Colonic mucosa (tissue), 4 donors: ENCODE measurements around the gene BMP7. TPM values are rescaled to one million over a fixed set of nuclear protein-coding genes. Genes with fewer than 3 reads are reported as not detected.

Experiments used
- DNase-seq: peaks from one replicate; pipeline ENCODE4 v3.0.0-alpha.2; 2020
- H3K27ac ChIP-seq: fragments of 200-600 bp; one replicate; pipeline ENCODE4 v1.8.0; 2021
- H3K27me3 ChIP-seq: fragments of 200-600 bp; one replicate; pipeline ENCODE4 v1.8.0; 2021
- H3K36me3 ChIP-seq: fragments of 200-600 bp; one replicate; pipeline ENCODE4 v1.8.0; 2021
- H3K4me1 ChIP-seq: fragments of 200-600 bp; one replicate; pipeline ENCODE4 v1.8.0; 2021; ENCODE audit warnings: mild to moderate bottlenecking
- H3K4me3 ChIP-seq: fragments of 200-600 bp; one replicate; pipeline ENCODE4 v1.8.0; 2021
- H3K9ac ChIP-seq, 2 donors: one replicate each; pipeline ENCODE4 v1.7.0; 2013; ENCODE audit warnings: control low read depth in 2 of 2, low read depth in 2 of 2, low read length in 2 of 2
- H3K9me3 ChIP-seq: fragments of 200-600 bp; one replicate; pipeline ENCODE4 v1.8.0; 2021
- intact Hi-C: fragments of 100-400 bp; cut with DNase I; formaldehyde crosslinking; loops from one replicate; pipeline ENCODE4 v1.14.1; 2022
- total RNA-seq, 2 donors: library from RNA; stranded (reverse); fragmentation: NEBNext Ultra II Directional in 1 of 2; extraction: Animal tissue kit (Norgen Biotek cat#: 25700) in 1 of 2; gene quantifications; one replicate each; pipeline ENCODE4 v1.2.1, GENCODE V29; 2021
- TF ChIP-seq, protein P1 (sequence below): fragments of 200-600 bp; IDR thresholded peaks from one replicate; pipeline ENCODE4 v1.8.0; 2022; ENCODE audit warnings: antibody characterized with exemption, mild to moderate bottlenecking
- donor health status: healthy.
- donor health status: DM: no; HTN: no; CAD: no.
- donor health status: DM: no; HTN: no; CAD: no.

BMP7 gene
- total RNA-seq, 2 donors from 2014 or later, result 1.3 to 3.2 TPM

DNA sequence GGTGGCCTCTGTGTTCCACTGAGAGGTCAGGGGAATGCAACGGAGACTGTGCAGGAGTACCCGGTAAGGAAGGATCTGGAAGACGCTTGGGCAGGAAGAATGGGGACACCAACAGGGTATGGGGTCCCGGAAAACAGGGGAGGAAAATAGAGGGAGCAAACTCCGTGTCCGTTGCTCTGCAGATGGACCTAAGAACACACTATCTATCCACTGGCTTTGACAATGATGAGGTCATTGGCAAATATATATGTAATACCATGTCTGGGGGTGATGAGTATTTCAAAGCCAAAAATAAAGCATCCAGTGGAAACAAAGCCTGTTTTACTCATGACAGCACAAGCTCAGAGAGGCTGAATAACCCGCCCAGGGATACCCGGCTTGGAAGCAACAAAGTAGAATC lies 80.2 kb downstream of the BMP7 start:
- TF ChIP-seq, protein P1, sequence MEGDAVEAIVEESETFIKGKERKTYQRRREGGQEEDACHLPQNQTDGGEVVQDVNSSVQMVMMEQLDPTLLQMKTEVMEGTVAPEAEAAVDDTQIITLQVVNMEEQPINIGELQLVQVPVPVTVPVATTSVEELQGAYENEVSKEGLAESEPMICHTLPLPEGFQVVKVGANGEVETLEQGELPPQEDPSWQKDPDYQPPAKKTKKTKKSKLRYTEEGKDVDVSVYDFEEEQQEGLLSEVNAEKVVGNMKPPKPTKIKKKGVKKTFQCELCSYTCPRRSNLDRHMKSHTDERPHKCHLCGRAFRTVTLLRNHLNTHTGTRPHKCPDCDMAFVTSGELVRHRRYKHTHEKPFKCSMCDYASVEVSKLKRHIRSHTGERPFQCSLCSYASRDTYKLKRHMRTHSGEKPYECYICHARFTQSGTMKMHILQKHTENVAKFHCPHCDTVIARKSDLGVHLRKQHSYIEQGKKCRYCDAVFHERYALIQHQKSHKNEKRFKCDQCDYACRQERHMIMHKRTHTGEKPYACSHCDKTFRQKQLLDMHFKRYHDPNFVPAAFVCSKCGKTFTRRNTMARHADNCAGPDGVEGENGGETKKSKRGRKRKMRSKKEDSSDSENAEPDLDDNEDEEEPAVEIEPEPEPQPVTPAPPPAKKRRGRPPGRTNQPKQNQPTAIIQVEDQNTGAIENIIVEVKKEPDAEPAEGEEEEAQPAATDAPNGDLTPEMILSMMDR, result no peak
- Histone ChIP-seq H3K9ac (no peak overlapping the region), H3K36me3 (no peaks in the 10 kb centered on the region), H3K9me3 (no peaks in the 10 kb centered on the region), H3K4me3 (no peak overlapping the region), H3K4me1 (no peaks in the 10 kb centered on the region), H3K27me3 (no peaks in the 10 kb centered on the region), H3K27ac (no peak overlapping the region)
- intact Hi-C loops, result no loop called here
- DNase-seq, result no peak

DNA sequence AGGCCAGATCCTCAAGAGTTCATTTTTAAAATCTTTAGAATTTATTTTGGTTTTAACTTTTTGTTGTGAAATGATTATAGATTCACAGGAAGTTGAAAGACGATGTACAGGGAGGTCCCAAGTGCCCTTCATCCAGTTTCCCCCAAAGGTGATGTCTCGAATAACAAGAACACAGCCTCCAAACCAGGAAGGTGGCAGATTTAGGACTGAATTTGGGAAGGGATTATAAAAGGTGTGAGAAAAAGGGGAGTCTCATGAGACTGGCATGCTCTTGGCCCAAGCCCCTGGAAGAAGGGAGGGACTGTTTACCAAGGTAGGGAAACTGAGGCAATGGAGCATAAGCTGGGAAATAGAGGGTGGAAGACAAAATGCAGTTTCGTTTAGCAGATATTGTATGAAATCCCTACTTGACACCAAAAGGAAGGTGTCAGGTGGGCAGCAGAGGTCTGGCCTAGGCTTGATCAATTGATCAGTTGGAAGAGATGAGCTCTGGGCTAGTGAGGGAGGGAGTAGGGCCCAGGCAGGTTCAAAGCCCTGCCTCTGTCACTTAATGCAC lies 81.2 kb downstream of the BMP7 start:
- Histone ChIP-seq H3K9me3 (no peaks in the 10 kb centered on the region), H3K36me3 (no peaks in the 10 kb centered on the region), H3K4me1 (no peaks in the 10 kb centered on the region), H3K27ac (no peak overlapping the region), H3K27me3 (no peaks in the 10 kb centered on the region), H3K9ac (no peak overlapping the region), H3K4me3 (no peak overlapping the region)
- intact Hi-C loops, result no loop called here
- DNase-seq, result no peak
- TF ChIP-seq, protein P1, result no peak

DNA sequence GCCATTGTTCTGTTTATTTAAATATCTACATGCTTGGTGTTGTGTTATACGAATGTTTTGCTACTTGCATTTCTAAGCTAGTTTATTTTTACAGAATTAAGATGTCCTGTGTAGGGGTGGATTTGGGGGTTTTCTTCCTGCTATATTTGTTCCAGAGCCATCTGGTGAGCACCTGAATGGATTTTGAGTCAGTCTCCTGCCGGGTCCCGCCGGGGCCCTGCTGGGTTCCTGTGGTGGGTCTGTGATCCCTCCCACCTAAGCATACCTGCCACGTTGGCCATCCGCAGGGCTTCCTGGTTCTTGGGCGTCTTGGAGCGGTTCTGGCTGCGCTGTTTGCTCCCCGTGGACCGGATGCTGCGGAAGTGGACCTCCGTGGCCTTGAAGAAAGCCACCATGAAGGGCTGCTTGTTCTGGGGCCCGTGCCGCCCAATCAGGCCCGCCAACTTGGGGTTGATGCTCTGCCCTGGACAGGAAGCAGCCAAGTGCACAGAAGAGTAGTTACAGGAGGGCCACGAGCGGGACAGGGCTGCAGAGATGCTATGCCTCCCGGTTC lies 82.9 kb downstream of the BMP7 start:
- Histone ChIP-seq H3K27ac (no peak overlapping the region), H3K36me3 (no peaks in the 10 kb centered on the region), H3K4me1 (no peaks in the 10 kb centered on the region), H3K4me3 (no peak overlapping the region), H3K9ac (no peak overlapping the region), H3K27me3 (no peaks in the 10 kb centered on the region), H3K9me3 (no peaks in the 10 kb centered on the region)
- TF ChIP-seq, protein P1, result no peak
- DNase-seq, result no peak
- intact Hi-C loops, result no loop called here

DNA sequence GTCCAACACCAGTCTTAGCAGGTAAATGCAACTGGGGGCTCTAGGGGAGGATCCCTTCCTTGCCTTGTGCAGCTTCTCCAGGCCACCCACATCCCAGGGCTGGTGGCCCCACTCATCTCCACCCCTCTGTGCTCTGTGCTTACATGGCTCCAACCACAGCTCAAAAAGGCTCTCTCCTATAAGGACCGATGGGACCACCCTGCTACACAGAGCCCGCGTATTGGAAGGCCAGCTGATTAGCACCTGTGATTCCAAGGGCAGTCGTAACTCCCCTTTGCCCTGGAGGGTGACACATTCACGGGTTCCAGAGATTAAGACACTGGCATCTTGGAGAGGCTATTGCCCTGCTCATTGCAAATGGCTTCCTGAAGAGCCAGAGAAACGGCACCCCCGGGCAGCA lies 84.8 kb downstream of the BMP7 start:
- Histone ChIP-seq H3K36me3 (no peaks in the 10 kb centered on the region), H3K4me1 (no peaks in the 10 kb centered on the region), H3K27ac (no peak overlapping the region), H3K27me3 (no peaks in the 10 kb centered on the region), H3K9ac (no peak overlapping the region), H3K9me3 (no peaks in the 10 kb centered on the region), H3K4me3 (no peak overlapping the region)
- DNase-seq, result no peak
- TF ChIP-seq, protein P1, result no peak
- intact Hi-C loops, result no loop called here

DNA sequence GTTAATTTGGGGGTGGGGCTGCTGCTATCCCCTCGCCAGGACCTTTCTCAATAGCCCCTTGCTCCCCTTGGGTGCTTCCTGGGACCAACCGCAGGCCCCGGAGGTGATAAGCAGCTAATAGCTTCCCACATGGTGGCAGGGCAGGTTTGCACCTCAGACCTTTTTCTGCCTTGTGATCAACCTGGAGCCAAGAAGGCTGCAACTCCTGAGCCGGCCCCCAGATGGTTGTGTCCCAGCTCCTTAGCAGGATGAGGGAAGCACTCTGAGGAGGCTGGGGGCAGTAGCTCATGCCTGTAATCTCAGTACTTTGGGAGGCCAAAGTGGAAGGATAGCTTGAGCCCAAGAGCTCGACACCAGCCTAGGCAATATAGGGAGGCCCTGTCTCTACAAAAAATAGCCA lies 85.5 kb downstream of the BMP7 start:
- H3K9ac ChIP-seq, result no peak overlapping the region
- no peaks in the 10 kb centered on the region for H3K9me3 ChIP-seq
- intact Hi-C loops, result no loop called here
- DNase-seq, result no peak
- H3K36me3 ChIP-seq, result no peaks in the 10 kb centered on the region
- TF ChIP-seq, protein P1, result no peak
- H3K27ac ChIP-seq, result no peak overlapping the region
- no peaks in the 10 kb centered on the region for H3K27me3 ChIP-seq
- H3K4me3 ChIP-seq, result no peak overlapping the region
- no peaks in the 10 kb centered on the region for H3K4me1 ChIP-seq
